Uterus (tissue), 4 donors: ENCODE data around the gene MED27. TPM values are rescaled to one million over a fixed set of nuclear protein-coding genes. Genes with fewer than 3 reads are reported as not detected.

Experiments used
- DNase-seq, 2 donors: peaks; one replicate each; pipeline ENCODE4 v3.0.0-alpha.2; 2019 to 2020
- H3K27ac ChIP-seq, 2 donors: fragments of 200-600 bp; sonication (generic); 1 replicate in 1 of 2; 2 replicates in 1 of 2; pipeline ENCODE4 v1.5.1; 2016 to 2018
- H3K27me3 ChIP-seq, 2 donors: fragments of 200-600 bp; sonication (generic); one replicate each; pipeline ENCODE4 v1.5.1; 2018 to 2019; ENCODE audit warnings: control low read depth in 1 of 2
- H3K36me3 ChIP-seq, 2 donors: fragments of 200-600 bp; sonication (generic); one replicate each; pipeline ENCODE4 v1.5.1; 2019; ENCODE audit warnings: control low read depth in 1 of 2
- H3K4me1 ChIP-seq, 2 donors: fragments of 200-600 bp; sonication (generic); one replicate each; pipeline ENCODE4 v1.5.1; 2018 to 2019; ENCODE audit warnings: control low read depth in 1 of 2
- H3K4me3 ChIP-seq, 2 donors: fragments of 200-600 bp; sonication (generic); 1 replicate in 1 of 2; 2 replicates in 1 of 2; pipeline ENCODE4 v1.5.1; 2018 to 2019; ENCODE audit warnings: mild to moderate bottlenecking in 1 of 2
- H3K9me3 ChIP-seq, 2 donors: fragments of 200-600 bp; sonication (generic); one replicate each; pipeline ENCODE4 v1.5.1; 2019; ENCODE audit warnings: control low read depth in 1 of 2
- CTCF ChIP-seq, 4 experiments: fragments of 200-600 bp in 2 of 4; fragments of 450-650 bp in 2 of 4; sonication (generic) in 2 of 4; IDR thresholded peaks; one replicate each; pipeline ENCODE4 v1.5.1; 2016 to 2019; ENCODE audit warnings: antibody characterized with exemption in 4 of 4, mild to moderate bottlenecking in 2 of 4, moderate library complexity in 1 of 4
- POLR2A ChIP-seq, 2 donors: fragments of 450-650 bp; IDR thresholded peaks; one replicate each; pipeline ENCODE4 v1.6.1; 2016; ENCODE audit warnings: antibody characterized with exemption in 2 of 2, mild to moderate bottlenecking in 1 of 2, moderate library complexity in 1 of 2
- intact Hi-C: fragments of 100-400 bp; cut with DNase I; formaldehyde crosslinking; loops from one replicate; pipeline ENCODE4 v1.15.1; 2023; ENCODE audit warnings: low total_unique reads
- total RNA-seq, 4 donors: library from RNA; depleted of rRNA in 3 of 4; stranded (reverse); fragments of >200 nt in 3 of 4; gene quantifications; one replicate each; pipeline versions ENCODE4 v1.1.0 to v1.2.4, GENCODE V29; 2014 to 2023
- donor health status: DM: yes; HTN: yes; CAD: no.

The MED27 gene
- total RNA-seq, 4 donors from 2014 or later = 4.6 to 29.3 (median 10.7) TPM

- no peaks in the 10 kb centered on the region for H3K36me3 ChIP-seq
- H3K4me3 ChIP-seq = no peak overlapping the region
- TF ChIP-seq POLR2A (IDR thresholded peaks at IDR 0.05) (no peak), CTCF (IDR thresholded peaks at IDR 0.05) (no peak)
- no peaks in the 10 kb centered on the region for H3K27me3 ChIP-seq
- intact Hi-C loops = no loop called here
- no peak overlapping the region for H3K27ac ChIP-seq
- no peaks in the 10 kb centered on the region for H3K9me3 ChIP-seq
- H3K4me1 ChIP-seq = no peaks in the 10 kb centered on the region
- DNase-seq = no peak
Observed at GRCh38 chr9:132008184-132008803, 71.4 kb downstream of the MED27 start.

- Histone ChIP-seq H3K4me3 (no peak overlapping the region), H3K27me3 (no peaks in the 10 kb centered on the region), H3K36me3 (no peaks in the 10 kb centered on the region), H3K9me3 (no peaks in the 10 kb centered on the region), H3K4me1 (no peaks in the 10 kb centered on the region), H3K27ac (no peak overlapping the region)
- TF ChIP-seq POLR2A (IDR thresholded peaks at IDR 0.05) (no peak), CTCF (IDR thresholded peaks at IDR 0.05) (no peak)
- DNase-seq = no peak
- intact Hi-C loops = no loop called here
Observed at GRCh38 chr9:132007371-132008025, 72.2 kb downstream of the MED27 start.

GRCh38 chr9:132006677-132007370, 72.8 kb downstream of the MED27 start:
- TF ChIP-seq CTCF (IDR thresholded peaks at IDR 0.05) (no peak), POLR2A (IDR thresholded peaks at IDR 0.05) (no peak)
- DNase-seq = no peak
- H3K4me3 ChIP-seq = no peak overlapping the region
- no peaks in the 10 kb centered on the region for H3K36me3 ChIP-seq
- H3K9me3 ChIP-seq = no peaks in the 10 kb centered on the region
- intact Hi-C loops = no loop called here
- H3K4me1 ChIP-seq = no peaks in the 10 kb centered on the region
- H3K27ac ChIP-seq = no peak overlapping the region
- H3K27me3 ChIP-seq = no peaks in the 10 kb centered on the region

- TF ChIP-seq POLR2A (IDR thresholded peaks at IDR 0.05) = no peak
- no peak for TF ChIP-seq CTCF (IDR thresholded peaks at IDR 0.05)
- Histone ChIP-seq H3K36me3 (no peaks in the 10 kb centered on the region), H3K4me1 (no peaks in the 10 kb centered on the region), H3K9me3 (no peaks in the 10 kb centered on the region), H3K4me3 (no peak overlapping the region), H3K27ac (no peak overlapping the region), H3K27me3 (no peaks in the 10 kb centered on the region)
- intact Hi-C loops = no loop called here
- DNase-seq = no peak
Observed at GRCh38 chr9:132005899-132006298, 73.8 kb downstream of the MED27 start.

- Histone ChIP-seq H3K4me1 (no peaks in the 10 kb centered on the region), H3K4me3 (no peak overlapping the region), H3K27ac (no peak overlapping the region), H3K27me3 (no peaks in the 10 kb centered on the region), H3K36me3 (no peaks in the 10 kb centered on the region), H3K9me3 (no peaks in the 10 kb centered on the region)
- intact Hi-C loops = no loop called here
- TF ChIP-seq CTCF (IDR thresholded peaks at IDR 0.05) = no peak
- no peak for TF ChIP-seq POLR2A (IDR thresholded peaks at IDR 0.05)
- DNase-seq = no peak
Observed at GRCh38 chr9:132004323-132004722, 75.3 kb downstream of the MED27 start.
